HG02623 (cell line): ENCODE data around the gene BTBD17.

Experiments
- ATAC-seq: cut with Tn5 transposase; IDR thresholded peaks from one replicate; pipeline ENCODE4 v1.9.1; 2021; ENCODE audit warnings: moderate library complexity; ENCODE audit not compliant: unreplicated experiment

Gene BTBD17

DNA sequence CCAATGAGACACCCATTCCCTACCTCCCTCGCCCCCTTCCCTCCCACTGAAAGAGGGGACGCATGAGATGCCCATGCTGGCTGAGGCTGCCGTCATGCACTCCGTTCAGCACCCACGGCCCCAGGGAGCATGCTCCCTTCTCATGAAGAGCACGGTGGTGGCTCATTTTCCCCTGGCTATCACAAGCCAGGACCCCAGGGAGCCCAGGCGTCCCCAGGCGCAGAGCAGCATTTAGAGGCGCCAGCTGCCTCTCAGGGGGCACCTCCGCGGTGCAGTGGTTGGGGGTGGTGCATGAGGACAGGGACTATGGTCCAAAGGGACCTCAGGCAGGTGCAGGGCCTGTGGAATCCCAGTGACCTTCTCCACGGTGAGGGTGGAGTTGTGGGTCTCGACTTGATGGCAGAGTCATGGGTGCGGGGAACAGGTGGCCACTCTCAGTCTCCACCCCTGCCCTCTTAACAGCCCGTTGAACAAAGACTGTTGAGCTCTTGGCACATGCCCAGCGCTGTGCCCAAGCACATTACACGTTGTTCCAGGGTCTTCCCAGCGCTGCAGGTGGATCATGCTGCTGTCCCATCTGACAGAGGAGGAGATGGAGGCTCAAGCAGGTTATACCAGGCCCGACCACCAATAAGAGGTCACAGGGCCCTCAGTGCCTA is 22.0 kb downstream of the BTBD17 start:
- no peak for ATAC-seq

- no peak for ATAC-seq
Measured at GRCh38 chr17:74337834-74338500, 23.7 kb downstream of the BTBD17 start.

GRCh38 chr17:74336307-74336706 is 25.4 kb downstream of the BTBD17 start:
- ATAC-seq, result no peak

GRCh38 chr17:74335529-74336062 is 26.1 kb downstream of the BTBD17 start:
- no peak for ATAC-seq

DNA sequence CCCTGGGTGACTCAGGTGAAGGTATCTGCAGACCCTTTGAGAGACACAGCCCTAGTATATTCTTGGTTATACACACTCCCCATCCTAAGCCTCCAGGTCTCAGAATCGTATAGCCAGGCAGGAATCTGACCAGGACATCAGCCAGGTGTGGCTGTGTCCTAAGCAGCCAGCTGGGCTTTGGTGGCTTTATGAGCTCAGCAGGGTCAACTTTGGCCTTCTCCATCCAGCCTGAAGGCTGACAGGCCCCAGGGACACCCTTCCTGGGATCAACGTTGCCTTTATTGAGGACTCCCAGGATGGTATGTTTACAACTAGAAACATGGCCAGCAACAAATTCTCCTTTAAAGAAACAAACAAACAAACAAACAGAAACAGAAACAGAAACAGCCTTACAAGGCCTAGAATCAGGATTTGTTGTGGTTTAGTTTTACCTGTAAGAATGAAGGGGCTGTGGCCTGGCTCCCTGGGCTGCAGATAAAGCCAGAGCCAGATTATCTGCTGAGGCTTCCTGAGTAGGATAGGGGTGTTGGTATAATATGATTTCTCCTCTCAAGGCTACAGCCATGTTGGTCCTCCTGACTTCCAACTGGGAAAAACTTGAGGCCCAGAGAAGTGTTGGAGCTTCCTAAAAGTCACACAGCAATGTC is 27.2 kb downstream of the BTBD17 start:
- no peak for ATAC-seq

DNA sequence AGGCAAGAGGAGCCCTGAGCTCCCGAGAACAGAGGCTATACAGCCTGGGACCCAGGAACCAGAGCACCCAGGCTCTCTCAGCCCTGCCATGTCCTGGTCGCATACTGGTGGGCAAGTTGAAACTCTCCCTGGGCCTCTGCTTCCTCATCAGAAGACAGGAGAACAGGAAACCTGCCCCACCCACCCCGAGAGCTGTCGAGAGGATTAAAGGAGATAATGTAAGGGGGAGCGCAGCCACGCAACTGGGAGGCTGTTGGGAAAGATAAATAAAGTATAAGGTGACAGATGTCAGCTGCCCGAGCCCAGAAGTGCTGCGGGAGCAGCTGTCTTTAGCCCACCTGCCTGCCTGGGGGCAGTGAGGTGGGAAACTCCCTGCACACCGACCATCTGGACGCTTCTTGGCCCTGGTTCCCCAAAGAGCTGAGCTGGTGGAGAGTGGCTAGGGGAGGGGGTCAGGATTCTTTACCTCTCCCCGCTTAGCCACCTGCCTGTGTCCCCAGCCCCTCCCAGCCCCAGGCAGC is 28.8 kb downstream of the BTBD17 start:
- no peak for ATAC-seq

- ATAC-seq, result no peak
Measured at GRCh38 chr17:74332017-74332650, 29.5 kb downstream of the BTBD17 start.

DNA sequence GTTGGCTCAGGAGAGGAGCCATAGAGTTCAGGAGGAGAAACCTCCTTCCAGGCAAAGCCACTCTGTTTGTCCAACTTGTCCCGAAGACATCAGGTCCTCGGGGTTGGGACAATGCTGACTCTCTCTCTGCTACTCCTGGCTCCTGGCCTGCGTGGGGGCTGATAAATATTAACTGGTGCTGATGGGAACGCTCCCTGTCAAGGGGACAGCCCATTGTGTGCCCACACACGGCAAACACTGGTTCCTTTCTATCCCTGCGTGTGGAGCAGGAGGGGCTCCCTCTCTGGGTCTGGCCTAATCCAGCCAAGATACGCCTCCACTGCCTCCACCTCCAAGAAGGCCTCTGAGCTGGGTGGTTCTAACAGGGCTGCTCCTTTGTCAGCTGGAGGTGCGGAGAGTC is 31.2 kb downstream of the BTBD17 start:
- no peak for ATAC-seq

GRCh38 chr17:74329378-74329777 is 32.3 kb downstream of the BTBD17 start:
- no peak for ATAC-seq

DNA sequence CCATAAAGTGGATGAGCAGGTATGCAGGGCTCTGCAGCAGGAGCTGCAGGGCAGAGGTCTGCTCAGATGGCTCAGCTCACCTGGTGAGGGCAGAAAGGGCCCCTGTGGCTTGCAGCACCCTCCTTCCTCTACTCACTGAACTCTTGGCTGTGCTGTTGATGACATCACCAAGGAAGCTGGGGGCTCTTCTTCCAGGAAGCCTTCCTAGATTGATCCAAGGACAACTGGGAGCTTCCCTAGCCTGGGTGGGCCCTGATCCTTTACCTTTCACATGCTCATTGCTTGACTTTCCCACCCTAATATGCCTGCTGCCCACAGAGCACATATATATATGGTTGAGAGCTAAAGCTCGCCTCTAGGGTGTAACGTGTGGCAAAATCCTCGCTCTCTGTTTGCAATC is 33.2 kb downstream of the BTBD17 start:
- no peak for ATAC-seq

DNA sequence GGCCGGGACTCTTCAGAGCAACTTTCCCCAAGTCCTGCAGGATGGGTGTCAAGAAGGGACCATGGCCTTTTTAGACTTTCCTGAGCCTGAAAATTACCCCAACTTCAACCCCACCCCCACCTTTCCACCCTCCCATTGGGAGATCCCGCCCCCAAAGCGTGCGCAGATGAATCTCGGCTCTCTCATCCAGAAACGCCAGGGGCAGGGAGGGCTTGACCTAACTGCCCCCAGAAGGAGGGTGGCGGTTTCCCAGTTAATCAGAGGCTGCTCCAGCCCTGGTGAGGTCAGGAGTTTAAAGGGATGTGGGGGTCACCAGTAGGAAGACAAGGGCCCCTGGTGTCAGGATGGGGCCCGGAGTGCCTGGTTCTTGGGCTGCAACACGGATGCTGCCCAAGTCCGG is 35.2 kb downstream of the BTBD17 start:
- ATAC-seq, result no peak

DNA sequence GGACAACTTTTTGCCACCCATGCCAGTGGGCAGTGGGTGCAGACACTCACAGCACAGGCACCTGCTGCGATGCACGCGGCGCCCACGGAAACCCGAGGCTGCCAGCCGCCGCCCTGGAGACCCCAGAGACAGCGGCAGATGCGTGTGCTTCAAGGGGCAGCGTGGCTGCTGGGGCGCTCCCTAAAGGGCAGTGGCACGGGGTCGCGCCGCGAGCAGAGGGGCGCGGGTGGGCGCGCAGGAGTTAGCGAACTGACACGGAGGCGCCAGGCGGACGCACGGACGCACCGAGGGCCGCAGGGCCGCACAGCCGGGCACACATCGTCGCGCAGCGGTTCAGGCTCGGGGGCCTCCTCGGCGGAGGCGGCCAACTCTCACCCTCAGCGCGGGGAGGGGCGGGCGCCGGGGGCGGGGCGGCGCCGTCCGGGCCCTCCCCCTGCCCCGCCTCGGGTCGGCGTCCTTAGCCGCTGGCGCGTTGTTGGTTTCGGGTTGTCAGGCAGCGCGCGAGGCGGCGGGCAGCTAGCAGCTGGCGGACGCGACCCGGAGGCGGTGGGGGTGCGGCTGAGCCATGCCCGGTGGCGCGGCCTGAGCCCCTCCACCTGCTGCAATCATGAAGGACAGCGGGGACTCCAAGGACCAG is 35.8 kb downstream of the BTBD17 start, which contains the start of gene KIF19:
Gene KIF19, plus strand, starts transcription at position 484 of the 637 bp plus-strand sequence. Its CDS starts 124 bp downstream, at position 608.
- no peak for ATAC-seq

GRCh38 chr17:74325376-74325742 is 36.3 kb downstream of the BTBD17 start:
- no peak for ATAC-seq

GRCh38 chr17:74324521-74324920 is 37.1 kb downstream of the BTBD17 start:
- no peak for ATAC-seq

DNA sequence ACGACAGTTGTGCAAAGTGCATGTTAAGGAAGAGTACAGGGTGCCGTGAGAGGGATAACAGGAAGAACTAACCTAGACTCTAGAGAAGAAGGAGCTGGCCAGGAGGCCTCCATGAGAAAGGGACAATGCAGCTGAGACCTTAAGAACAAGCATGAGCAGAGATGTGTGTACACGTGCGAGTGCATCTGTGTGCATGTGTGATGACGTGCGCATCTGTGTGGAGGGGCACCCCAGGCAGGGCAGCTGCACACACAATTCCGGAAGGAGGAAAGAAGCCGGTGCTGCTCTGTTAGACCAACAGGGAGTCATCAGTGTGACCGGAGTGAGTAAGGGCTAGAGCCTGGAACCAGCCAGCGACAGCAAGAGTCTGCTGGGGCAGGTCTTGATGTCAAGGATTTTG is 43.3 kb downstream of the BTBD17 start:
- ATAC-seq, result no peak

- ATAC-seq, result no peak
Measured at GRCh38 chr17:74317071-74317470, 44.6 kb downstream of the BTBD17 start.

DNA sequence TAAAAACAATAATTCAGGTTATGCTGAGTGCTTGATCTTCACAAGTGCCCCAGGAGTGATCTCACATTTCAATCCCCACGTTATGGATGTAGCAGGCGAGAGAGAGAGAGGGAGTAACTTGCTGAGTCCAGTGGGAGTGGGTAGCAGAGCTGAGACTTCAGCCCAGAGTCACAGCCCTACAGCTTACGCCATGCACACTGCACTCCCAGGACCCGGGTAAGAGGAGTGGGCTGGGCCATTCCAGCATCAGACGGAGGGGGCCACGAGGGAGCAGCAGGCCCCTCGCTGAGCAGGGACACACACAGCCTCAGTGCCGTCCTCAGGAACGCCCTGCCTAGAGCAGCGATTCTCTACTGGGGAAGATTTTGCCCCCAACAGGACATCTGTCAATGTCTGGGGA is 45.4 kb downstream of the BTBD17 start:
- ATAC-seq, result no peak

DNA sequence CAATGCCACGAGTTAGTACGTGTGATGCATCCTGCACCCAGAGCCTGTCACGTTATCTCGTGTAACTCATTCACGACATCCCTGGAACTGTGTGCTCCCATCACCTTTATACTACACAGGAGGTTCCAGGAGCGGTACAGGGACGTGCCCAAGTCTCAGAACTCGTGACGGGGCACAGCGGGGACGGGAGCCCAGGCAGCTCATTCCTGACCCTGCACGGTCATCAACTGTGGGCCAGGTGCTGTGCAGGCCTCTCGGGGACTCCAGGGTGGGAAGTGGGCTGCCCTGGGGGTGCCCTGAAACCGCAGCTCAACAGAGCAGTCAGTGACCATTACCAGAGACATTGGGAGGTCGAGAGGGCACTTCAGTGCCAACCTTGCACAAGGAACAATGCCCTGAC is 46.8 kb downstream of the BTBD17 start:
- ATAC-seq, result no peak

DNA sequence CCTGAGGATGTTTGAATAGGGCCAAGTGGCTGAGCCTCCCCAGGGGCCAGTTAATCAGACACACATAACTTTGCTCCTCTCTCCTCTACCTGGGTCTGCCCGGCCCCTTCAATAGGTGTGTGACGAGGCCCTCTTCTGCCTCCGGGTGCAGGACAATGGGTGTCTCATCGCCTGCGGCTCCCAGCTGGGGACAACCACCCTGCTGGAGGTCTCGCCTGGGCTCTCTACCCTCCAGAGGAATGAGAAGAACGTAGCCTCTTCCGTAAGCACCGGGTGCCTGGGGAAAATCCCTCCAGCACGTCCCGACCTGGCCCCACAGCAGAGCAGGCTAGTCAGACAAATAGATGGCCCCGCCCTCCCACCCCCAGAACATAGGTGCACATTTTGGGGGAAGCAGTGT is 51.8 kb downstream of the BTBD17 start:
- ATAC-seq, result no peak

DNA sequence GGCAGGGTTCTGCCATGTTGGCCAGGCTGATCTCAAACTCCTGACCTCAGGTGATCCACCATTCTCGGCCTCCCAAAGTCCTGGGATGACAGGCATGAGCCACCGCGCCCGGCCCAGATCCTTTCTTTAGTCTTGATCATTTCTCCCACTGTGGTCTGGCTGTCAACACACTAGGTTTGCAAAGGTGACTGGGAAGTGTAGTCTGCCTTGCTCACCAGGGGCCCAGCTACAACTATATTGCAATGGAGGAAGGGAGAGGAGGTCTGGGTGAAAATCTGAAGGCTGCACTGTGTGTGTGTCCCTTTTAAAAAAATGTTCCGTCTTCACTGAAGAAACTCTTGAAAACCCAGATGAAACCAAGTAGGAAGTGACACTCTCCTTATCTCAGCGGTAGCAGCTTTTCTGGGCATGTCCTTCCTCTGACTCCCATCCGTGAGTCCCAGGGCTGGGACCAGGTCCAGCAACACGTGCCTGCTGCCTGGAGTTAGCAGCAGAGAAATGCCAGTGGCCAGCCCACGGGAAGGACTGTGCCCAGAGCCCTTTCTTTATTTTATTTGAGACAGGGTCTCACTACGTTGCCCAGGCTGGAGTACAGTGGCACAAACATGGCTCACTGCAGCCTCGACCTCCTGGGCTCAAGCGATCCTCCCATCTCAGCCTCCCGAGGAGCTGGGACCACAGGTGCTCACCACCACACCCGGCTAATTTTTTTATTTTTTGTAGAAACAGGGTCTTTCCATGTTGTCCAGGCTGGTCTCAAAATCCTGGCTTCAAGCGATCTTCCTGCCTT is 53.5 kb downstream of the BTBD17 start:
- no peak for ATAC-seq
